ENCODE results near the gene RNU1-1.
"Not testable (repeated sequence)": the region's sequence is repeated elsewhere in the genome, so short reads cannot be mapped to it uniquely, and the experiment has no call there.

Gene RNU1-1

DNA sequence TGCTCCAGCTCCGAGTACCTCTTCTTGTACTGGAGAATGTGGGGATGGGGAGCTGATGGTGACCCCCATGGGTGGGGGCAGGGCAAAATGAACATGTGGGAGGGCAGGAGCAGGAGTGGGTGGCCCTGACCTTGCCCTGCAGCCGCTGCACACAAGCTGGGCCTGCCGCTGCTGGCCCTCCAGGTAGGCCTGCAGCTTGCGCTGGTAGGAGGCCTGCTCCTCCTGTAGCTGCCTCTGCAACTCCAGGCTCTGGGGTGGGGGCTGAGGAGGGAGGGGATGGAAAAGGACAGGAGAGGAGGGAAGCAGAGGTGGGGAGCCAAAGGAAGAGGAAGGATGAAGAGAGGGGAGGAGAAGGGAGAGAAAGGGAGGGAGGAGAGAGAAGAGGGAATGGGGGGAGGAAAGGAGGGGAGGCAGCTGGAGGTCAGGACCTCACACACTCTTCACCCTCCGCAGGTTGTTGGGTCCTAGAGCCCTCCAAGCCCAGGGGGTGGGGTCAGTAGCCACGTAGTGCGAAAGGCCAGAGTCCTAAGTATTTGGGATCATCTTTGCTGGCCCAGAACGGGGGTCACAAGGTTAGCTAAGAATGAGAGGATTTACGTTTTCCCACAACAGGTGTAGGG is 22.9 kb downstream of the RNU1-1 start:
- no peak for DNase-seq

DNA sequence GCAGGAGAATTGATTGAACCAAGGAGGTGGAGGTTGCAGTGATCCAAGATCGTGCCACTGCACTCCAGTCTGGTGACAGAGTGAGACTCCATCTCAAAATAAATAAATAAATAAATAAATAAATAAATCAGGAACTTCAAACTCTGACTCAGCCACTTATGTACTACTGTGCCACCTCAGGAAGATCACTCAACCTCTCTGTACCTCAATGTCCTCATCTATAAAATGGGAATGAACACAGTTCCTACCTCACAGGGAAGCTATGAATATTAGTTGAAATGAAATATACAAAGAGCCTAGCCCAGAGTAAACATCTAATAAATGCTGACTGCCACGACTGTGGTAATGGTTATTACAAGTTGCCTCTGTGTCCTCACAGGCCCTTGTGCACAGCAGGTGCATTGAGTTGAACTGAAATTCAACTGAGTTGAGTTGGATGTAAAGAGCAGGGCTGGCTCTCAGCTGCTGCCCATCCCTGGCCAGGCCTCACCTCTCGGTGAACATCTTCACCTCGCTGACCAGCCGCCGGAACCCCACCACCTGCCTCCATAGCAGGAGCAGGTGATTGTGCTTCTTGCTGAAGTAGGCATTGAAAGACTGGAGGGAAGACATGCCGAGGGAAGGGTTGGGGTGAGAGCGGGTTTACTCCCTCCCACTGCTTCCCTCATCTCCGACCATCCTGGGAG is 24.7 kb downstream of the RNU1-1 start:
- not testable (repeated sequence) for DNase-seq

DNA sequence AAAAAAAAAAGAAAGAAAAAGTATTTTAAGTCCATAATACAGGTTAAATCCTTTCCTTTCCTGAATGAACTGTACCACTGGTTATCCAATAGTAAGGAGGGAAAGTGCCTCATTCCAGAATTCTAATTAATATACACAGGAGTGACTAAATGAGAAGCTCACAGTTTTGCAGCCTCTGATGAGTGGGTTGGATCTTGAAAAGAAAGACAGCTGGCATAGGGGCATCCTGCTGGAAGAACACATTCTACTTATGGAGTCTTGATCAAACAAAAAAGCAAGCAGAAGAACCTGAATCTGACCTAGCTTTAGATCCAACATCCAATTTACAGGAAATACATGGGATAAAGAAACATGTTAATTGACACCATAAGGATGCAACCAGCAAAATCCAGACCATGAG is 27.1 kb downstream of the RNU1-1 start:
- not testable (repeated sequence) for DNase-seq

DNA sequence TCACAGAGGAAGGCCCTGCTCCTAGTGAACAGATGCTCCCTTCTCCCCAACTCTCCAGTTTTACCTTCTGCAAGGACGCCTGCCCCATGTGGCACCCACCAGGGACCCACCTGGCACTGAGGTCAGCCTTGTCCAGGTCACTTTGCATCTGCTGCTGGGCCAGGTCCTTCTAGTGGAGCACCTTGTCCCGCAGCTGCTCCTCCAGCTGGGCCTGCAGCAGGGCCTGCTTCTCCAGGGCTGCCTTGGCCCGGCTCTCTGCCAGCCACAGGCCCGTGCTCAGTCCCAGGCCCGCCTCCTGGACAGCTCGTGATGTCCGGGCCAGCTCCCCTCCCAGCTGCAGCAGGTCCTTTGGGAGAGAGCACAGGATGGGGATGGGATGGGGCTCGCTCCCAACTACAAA is 27.8 kb downstream of the RNU1-1 start:
- DNase-seq = not testable (repeated sequence)

DNA sequence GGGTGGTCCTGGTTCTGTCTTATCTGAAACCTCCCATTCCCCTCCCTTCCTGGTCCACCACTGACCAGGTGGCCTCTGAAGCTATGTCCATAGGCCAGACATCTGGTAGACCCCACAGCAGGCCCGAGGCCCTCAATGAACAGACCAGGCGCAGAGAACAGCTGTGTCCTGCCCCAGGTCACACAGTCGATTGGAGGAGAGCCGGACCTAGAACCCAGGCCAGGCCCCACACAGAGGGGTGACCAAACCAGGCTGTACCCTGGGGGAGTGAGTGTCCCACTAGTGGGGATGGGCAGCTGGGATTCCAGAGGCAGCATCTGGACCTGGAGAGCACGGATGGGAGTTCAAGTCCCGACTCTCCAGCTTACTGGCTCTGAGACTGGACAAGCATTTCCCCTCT is 29.2 kb downstream of the RNU1-1 start:
- no peak for DNase-seq

DNA sequence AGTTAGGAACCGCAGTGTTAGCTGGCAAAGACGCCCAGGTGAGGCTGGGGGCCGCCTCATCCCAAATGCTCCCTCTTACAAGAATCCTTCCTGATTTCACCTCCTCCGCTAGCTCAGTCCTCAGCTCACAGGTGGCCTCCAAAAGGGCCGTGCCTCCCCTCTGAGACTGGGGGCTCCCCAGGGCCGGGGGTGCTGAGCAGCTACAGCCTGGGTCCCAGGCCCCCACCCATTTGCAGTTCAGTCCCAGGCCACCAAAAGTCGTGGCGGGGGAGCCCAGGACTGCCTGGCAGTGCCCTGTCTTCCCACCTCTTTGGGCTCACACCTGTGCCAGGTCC is 29.6 kb downstream of the RNU1-1 start:
- DNase-seq = no peak

DNA sequence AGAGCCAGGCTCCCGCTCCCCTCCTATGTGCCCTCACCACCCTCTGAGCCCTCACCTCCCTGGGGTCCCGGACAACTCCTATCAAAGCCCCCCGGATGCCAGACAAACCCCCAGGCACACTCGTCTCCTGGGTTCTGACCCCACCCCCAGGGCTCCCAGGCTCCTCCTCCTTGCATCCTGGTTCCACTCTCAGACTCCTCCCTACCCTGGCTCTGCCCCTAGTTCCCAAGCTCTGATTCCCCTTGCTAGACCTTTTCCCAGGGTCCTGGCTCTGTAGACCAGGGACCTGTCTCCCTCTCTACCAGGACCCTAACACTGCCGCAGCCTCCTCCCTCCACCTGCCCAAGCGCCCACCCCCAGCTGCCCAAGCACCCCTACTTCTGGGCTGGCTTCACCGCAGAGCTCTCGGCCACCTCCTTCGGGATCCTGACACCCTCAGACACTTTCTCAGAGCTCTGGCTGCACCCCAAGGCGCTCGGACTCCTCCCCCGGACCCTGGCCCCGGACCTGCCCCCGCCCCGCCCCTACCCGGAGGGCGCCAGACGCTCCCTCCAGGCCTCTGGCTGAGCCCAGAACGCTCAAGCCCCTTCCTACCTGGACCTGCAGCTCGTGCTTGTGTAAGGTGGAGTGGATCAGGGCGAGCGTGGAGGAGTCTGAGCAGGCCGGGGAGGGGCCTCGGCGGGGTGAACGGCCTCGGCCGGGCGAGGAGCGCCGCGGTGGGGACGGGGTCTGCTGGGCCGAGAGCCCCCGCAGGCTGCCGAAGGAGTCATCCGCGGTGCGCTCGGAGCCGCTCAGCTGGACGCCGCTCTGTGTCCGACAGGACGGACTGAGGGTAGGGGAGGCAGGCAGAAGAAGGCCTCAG is 30.2 kb downstream of the RNU1-1 start:
- DNase-seq = not testable (repeated sequence)

DNA sequence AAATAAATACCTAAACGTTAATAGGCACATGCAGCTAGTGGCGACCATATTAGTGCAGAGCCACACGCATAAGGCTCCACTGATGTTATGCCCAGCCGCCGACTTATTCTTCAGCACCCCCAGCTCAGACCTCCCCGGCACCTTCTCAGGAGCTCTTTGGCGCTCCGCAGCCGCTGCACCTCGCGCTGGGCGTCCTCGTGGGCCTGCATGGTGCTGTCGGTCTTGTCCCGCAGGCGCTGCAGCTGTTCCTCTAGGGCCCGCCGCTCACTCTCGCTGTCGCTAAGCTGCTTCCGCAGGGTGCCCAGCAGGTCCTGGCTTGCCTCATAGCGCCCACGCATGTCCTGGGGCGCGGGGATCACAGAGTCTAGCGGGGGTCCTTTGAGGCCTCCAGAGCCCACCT is 30.9 kb downstream of the RNU1-1 start:
- not testable (repeated sequence) for DNase-seq

DNA sequence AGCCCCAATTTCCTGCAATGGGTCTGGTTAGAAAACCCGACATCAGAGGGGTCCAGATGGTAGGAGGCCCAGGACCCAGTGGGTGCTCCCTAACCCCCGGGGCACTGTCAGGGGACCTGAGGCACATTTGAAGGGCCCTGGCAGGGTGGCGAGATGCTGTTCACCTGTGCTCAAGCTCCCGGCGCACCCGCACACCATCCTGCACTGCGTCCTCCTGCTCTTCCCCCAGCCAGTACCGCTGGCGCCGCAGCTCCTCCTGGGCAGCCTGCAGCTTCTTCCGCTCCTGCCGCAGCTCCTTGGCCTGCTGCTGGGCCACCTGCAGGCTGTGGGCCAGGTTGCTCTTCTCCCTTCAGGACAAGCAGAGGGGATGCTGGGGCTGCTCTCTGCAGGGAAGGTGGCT is 36.0 kb downstream of the RNU1-1 start:
- no peak for DNase-seq

DNA sequence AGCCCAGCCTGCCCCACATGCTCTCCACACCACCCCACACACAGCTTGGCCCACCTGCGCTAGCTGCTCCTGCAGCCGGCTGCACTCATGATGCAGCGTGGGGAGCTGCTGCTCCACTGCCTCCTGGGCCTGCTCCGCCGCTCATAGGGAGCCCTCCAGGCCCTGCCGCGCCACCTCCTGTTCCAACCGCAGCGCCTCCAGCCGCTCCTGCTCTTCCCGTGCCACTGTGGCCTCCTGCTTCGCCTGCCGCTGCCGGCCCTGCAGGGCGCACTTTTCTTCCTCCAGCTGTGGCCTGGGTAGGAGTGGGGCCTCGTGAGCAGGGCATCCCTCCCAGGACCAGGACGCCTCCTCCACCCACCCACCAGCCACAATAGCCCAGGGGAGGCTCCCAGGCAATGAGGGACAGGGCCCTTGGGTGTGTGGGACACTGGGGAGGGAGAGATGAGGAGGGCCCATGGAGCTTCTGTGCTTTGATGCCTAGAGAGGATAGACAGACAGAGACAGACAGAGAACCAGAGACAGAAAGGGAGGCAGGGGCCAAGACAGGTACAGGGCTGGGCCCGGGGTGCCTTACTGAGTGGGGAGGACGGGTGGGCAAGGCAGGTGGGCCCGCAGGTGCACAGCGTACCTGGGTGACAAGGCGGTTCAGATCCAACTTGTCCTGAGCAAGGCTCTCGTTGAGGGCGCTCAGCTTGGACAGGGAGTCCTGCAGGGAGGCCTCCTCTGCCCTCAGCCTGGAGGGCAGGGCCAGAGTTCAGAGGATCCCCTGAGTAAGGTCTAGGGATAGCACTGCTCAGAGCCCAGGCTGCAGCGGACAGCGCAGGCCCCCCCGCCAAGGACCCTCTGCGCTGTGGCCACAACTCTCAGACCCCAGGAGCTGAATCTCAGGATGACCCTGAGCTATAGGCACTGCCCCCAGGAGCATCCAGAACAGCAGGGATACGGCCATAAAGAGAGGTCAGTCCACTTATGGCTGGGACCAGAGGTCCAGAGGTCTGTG is 38.0 kb downstream of the RNU1-1 start:
- not testable (repeated sequence) for DNase-seq

DNA sequence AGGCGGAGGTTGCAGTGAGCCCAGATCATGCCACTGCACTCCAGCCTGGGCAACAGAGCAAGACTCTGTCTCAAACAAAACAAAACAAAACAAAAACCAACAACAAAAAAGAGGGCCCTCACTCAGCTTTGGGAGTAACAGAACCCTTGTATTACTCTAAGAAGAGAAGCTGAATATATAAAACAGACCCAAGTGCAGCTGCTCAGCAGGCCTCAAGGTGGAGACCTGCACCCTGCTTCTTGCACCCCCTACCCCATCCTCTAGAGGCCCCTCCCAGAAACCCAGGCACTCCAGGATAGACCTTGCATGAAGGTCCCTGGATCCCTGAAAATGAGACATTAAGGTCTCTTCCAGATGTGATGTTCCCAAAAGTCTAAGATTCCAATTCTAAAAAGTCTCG is 39.2 kb downstream of the RNU1-1 start:
- not testable (repeated sequence) for DNase-seq

DNA sequence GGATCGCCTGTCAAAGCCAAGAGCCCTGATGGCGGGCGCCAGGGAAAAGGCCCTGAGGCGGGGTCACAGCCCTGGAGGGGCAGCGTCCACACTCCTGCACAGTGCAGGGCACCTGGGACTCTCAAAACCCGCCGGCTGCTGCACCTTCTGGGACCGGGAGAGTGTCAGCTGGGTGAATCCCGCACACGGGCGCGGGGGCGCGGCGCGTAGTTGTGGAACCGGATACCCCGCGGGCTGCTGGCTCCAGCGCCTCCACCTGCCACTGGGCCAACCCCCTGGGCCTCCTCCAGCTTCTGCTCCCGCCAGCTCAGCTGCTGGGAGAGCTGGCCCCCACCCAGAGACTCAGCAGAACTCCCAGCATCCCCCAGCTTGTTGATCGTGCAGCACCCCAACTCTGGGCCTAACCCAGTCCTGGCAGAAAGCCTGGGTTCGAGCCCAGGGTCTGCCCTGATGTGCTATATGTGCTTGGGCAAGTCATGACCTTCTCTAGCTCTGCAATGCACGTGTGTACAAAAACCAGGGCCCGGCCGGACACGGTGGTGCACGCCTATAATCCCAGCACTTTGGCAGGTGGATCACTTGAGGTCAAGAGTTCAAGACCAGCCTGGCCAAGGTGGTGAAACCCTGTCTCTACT is 39.8 kb downstream of the RNU1-1 start:
- no peak for DNase-seq

DNA sequence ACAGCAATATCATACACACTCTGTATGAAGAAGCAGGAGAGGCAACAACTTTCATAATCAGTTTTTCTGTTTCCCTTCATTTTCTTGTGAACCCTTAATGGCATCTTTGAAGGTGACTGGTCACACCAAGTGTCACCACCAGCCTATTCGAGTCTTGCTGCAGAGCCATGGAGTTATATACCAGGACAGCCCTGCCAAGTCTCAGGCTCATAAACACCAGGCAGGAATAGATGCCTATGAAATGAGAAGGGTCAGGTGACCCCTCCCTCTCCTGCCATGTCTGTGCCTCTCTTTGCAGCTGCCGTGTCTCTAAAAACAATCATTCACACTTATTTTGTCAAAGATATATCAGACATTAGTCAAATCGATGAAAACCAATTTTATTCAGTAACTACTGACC is 45.5 kb downstream of the RNU1-1 start:
- DNase-seq = no peak

DNA sequence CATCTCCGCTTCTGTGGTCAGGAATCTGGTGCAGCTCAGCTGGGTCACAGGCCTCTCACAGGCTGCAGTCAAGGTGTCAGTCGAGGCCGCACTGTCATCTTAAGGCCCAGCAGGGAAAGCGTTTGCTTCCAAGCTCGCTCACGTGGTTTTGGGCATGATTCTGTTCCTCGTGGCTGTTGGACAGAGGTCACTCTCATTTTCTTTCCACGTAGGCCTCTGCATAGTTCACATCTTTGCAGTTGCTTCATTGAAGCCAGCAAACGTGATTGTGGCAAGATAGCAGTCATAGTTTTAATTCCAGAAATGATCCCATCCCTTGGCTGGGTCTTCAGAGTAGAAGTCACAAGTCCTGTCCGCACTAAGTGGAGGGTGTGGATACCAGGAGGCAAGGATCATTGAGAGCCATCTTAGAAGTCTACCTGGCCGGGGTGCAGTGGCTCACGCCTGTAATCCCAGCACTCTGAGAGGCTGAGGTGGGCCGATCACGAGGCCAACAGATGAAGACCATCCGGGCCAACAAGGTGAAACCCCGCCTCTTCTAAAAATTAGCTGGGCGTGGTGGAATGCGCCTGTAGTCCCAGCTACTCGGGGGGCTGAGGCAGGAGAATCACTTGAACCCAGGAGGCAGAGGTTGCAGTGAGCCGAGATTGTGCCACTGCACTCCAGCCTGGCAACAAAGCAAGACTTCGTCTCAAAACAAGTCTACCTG is 49.0 kb downstream of the RNU1-1 start:
- no peak for DNase-seq
